Neural cell (in vitro differentiated cells): Measurements from ENCODE around the gene EPO. TPM values are rescaled to one million over a fixed set of nuclear protein-coding genes. Genes with fewer than 3 reads are reported as not detected.
"Not testable (repeated sequence)": the region's sequence is repeated elsewhere in the genome, so short reads cannot be mapped to it uniquely, and the experiment has no call there.

Experiments
- H2AFZ ChIP-seq: fragments of 200-600, 300-800 bp; sonication (generic), shearing (Covaris generic); 2 replicates; pipeline ENCODE4 v1.6.0; 2014; ENCODE audit warnings: low read depth, mild to moderate bottlenecking, antibody characterized with exemption, low read length, moderate library complexity
- H3F3A ChIP-seq: fragments of 200-600 bp; shearing (Covaris generic); 2 replicates; pipeline ENCODE4 v1.6.1; 2016; ENCODE audit warnings: mild to moderate bottlenecking, moderate library complexity, mixed read lengths, antibody characterized with exemption, low read length; ENCODE audit not compliant: insufficient read depth, poor library complexity, severe bottlenecking
- H3K27ac ChIP-seq: fragments of 200-600, 300-800 bp; sonication (generic), shearing (Covaris generic); 2 replicates; pipeline ENCODE4 v1.5.1; 2014; ENCODE audit warnings: mild to moderate bottlenecking, low read length, moderate library complexity
- H3K27me3 ChIP-seq: fragments of 300-800, 200-600 bp; sonication (generic), shearing (Covaris generic); 2 replicates; pipeline ENCODE4 v1.6.0; 2014; ENCODE audit warnings: mild to moderate bottlenecking, low read depth, low read length, moderate library complexity; ENCODE audit not compliant: insufficient read depth
- H3K36me3 ChIP-seq: fragments of 300-800, 200-600 bp; sonication (generic), shearing (Covaris generic); 2 replicates; pipeline ENCODE4 v1.5.1; 2014; ENCODE audit warnings: mild to moderate bottlenecking, antibody characterized with exemption, low read length, moderate library complexity; ENCODE audit not compliant: insufficient read depth
- H3K4me2 ChIP-seq: fragments of 300-800, 200-600 bp; sonication (generic), shearing (Covaris generic); 2 replicates; pipeline ENCODE4 v1.6.0; 2014; ENCODE audit warnings: mild to moderate bottlenecking, low read length
- H3K4me3 ChIP-seq: fragments of 300-800, 200-600 bp; sonication (generic), shearing (Covaris generic); 2 replicates; pipeline ENCODE4 v1.5.1; 2014; ENCODE audit warnings: mild to moderate bottlenecking, low read length, moderate library complexity
- H3K79me2 ChIP-seq: fragments of 200-600 bp; shearing (Covaris generic); replicated peaks from 2 replicates; pipeline ENCODE4 v1.6.0; 2014; ENCODE audit warnings: mild to moderate bottlenecking, low read length, moderate library complexity; ENCODE audit not compliant: insufficient read depth
- H3K9ac ChIP-seq: fragments of 300-800, 200-600 bp; sonication (generic), shearing (Covaris generic); 2 replicates; pipeline ENCODE4 v1.6.1; 2016; ENCODE audit warnings: mild to moderate bottlenecking, low read length, mixed read lengths
- H3K9me2 ChIP-seq: fragments of 200-600 bp; shearing (Covaris generic); 2 replicates; pipeline ENCODE4 v1.6.1; 2016; ENCODE audit warnings: mild to moderate bottlenecking, low read length, mixed read lengths; ENCODE audit not compliant: insufficient read depth
- H3K9me3 ChIP-seq: fragments of 200-600, 300-800 bp; sonication (generic), shearing (Covaris generic); 2 replicates; pipeline ENCODE4 v1.6.1; 2016; ENCODE audit warnings: mild to moderate bottlenecking, mixed run types, low read length, moderate library complexity, mixed read lengths
- H4K20me1 ChIP-seq: fragments of 200-600 bp; shearing (Covaris generic); 2 replicates; pipeline ENCODE4 v1.6.1; 2016; ENCODE audit warnings: mild to moderate bottlenecking, mixed run types; ENCODE audit not compliant: insufficient read depth
- CTCF ChIP-seq: fragments of 450-650 bp; IDR thresholded peaks from 2 replicates; pipeline ENCODE4 v1.5.1; 2014; ENCODE audit warnings: antibody characterized with exemption, mild to moderate bottlenecking, moderate library complexity; ENCODE audit not compliant: poor library complexity, severe bottlenecking
- EP300 ChIP-seq: fragments of 450-650 bp; conservative IDR thresholded peaks from 2 replicates; pipeline ENCODE4 v1.6.1; 2014; ENCODE audit warnings: antibody characterized with exemption, mild to moderate bottlenecking, moderate library complexity; ENCODE audit not compliant: poor library complexity, severe bottlenecking
- EZH2 ChIP-seq: fragments of 200-600, 300-800 bp; shearing (Covaris generic), sonication (generic); IDR thresholded peaks from 2 replicates; pipeline ENCODE4 v1.6.1; 2014; ENCODE audit warnings: antibody characterized with exemption, low read length, borderline replicate concordance, mild to moderate bottlenecking; ENCODE audit not compliant: insufficient read depth, poor library complexity, severe bottlenecking
- MXI1 ChIP-seq: fragments of 450-650 bp; conservative IDR thresholded peaks from 2 replicates; pipeline ENCODE4 v1.6.1; 2014; ENCODE audit warnings: antibody characterized with exemption, mild to moderate bottlenecking; ENCODE audit not compliant: poor library complexity, severe bottlenecking
- POLR2AphosphoS5 ChIP-seq: IDR thresholded peaks from 2 replicates; pipeline ENCODE4 v1.6.1; 2012
- RAD21 ChIP-seq: fragments of 450-650 bp; conservative IDR thresholded peaks from 2 replicates; pipeline ENCODE4 v1.6.1; 2014; ENCODE audit warnings: antibody characterized with exemption, mild to moderate bottlenecking, moderate library complexity
- REST ChIP-seq: IDR thresholded peaks from 2 replicates; pipeline ENCODE4 v1.6.1; 2012; ENCODE audit warnings: borderline replicate concordance
- SMC3 ChIP-seq: fragments of 450-650 bp; conservative IDR thresholded peaks from 2 replicates; pipeline ENCODE4 v1.6.1; 2014; ENCODE audit warnings: antibody characterized with exemption, mild to moderate bottlenecking, moderate library complexity; ENCODE audit not compliant: poor library complexity
- TAF1 ChIP-seq: IDR thresholded peaks from 2 replicates; pipeline ENCODE4 v1.6.1; 2012; ENCODE audit warnings: low read depth
- polyA plus RNA-seq: library from polyadenylated mRNA; depleted of rRNA; stranded (reverse); fragments of >200 nt; gene quantifications from 2 replicates; pipeline ENCODE4 v1.2.3, GENCODE V29; 2014

EPO gene
- polyA plus RNA-seq, 1 donor from 2014 or later = not detected

- no peak overlapping the region for H3K4me2 ChIP-seq
- H3K79me2 ChIP-seq = no peaks in the 10 kb centered on the region
- no peaks in the 10 kb centered on the region for H3K36me3 ChIP-seq
- no peak overlapping the region for H3K27ac ChIP-seq
- no peaks in the 10 kb centered on the region for H4K20me1 ChIP-seq
- H3F3A ChIP-seq = no peaks in the 10 kb centered on the region
- no peaks in the 10 kb centered on the region for H3K9me2 ChIP-seq
- H2AFZ ChIP-seq = no peak overlapping the region
- no peaks in the 10 kb centered on the region for H3K9me3 ChIP-seq
- no peak for TF ChIP-seq REST
- TF ChIP-seq EZH2 = no peak
- TF ChIP-seq POLR2AphosphoS5 = no peak
- TF ChIP-seq RAD21 = no peak
- no peak for TF ChIP-seq EP300
- TF ChIP-seq CTCF = no peak
- no peak for TF ChIP-seq MXI1
- TF ChIP-seq TAF1 = no peak
- TF ChIP-seq SMC3 = no peak
- no peak overlapping the region for H3K4me3 ChIP-seq
- no peak overlapping the region for H3K9ac ChIP-seq
- no peaks in the 10 kb centered on the region for H3K27me3 ChIP-seq
Observed at GRCh38 chr7:100699018-100699417, 21.2 kb upstream of the EPO start.

GRCh38 chr7:100701089-100701488 is 19.2 kb upstream of the EPO start:
- not testable (repeated sequence) for H3K79me2 ChIP-seq, H3K4me3 ChIP-seq, H3K9me2 ChIP-seq, H3K36me3 ChIP-seq, H3K27me3 ChIP-seq, H3K4me2 ChIP-seq, H3K9me3 ChIP-seq, H2AFZ ChIP-seq, H4K20me1 ChIP-seq, H3F3A ChIP-seq, H3K9ac ChIP-seq, H3K27ac ChIP-seq

DNA sequence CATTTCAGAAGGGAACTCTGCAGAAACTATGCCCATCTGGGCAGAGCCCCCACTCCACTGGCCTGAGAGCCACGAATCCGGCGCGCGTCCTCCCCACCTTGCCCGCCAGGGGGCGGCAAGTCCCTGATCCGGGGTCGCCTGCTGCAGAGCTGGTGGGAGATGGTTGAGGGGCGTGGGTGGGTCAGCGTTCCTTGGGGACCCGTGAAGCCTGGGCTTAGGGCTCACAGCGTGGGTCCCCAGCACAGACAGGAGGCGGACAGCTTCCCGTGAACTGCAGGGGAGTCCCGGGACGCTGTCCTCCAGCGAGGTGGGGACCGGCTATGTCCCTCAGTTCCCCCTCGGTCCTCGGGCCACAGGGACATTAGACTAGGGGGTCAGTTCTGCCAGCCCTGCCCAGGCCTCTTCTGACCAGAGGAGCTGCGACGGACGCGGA is 14.9 kb upstream of the EPO start:
- H3K36me3 ChIP-seq = no peaks in the 10 kb centered on the region
- peak overlapping the region; percentile 80 for H2AFZ ChIP-seq
- peak overlapping the region; percentile 82 for H3K27ac ChIP-seq

More for the DNA sequence above, 14.9 kb upstream of the EPO start:
- Histone ChIP-seq H3K4me3 (peak overlapping the region; percentile 87), H3F3A (no peaks in the 10 kb centered on the region), H4K20me1 (no peaks in the 10 kb centered on the region), H3K9me3 (no peaks in the 10 kb centered on the region), H3K9ac (peak overlapping the region; percentile 91), H3K79me2 (peaks cover 14% of the 10 kb centered on the region), H3K9me2 (no peaks in the 10 kb centered on the region), H3K4me2 (peak overlapping the region; percentile 72), H3K27me3 (no peaks in the 10 kb centered on the region)
- TF ChIP-seq SMC3 (peak; percentile 96), RAD21 (peak; percentile 83), EZH2 (no peak), POLR2AphosphoS5 (no peak), CTCF (peak; percentile 95), TAF1 (no peak), EP300 (no peak), MXI1 (no peak)
